ENCODE results near the gene SDF4. TPM values are rescaled to one million over a fixed set of nuclear protein-coding genes. Genes with fewer than 3 reads are reported as not detected.

Gene SDF4
- total RNA-seq, 2 donors from 2014 or later, result 120 to 128 TPM

DNA sequence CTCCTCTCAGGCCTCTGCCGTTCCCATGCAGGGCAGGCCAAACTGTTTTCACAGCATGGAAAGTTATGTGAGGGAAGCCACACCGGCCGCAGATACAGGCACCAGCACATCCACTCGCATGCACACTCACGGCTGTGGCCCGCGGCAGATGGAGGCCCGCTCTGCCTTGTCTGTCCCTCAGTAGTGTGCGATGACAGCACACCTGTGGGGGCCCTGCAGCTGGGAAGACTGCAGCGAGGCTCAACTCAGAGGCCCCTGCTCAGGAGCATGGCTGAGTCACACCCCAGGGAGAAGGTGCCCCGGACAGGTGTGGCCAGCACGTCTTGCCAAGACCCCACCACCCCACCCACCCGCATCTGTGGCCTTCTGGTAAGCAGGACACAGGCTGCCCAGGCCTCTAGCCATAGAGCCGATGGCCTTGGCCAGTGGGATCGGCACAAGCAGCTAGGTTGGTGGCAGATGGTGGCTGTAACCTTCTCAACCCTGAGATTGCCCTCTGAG lies 43.2 kb upstream of the SDF4 start:
- H3K27ac ChIP-seq, result peak overlapping the region in 1 of 2 donors; percentile 89
- H3K4me1 ChIP-seq, result peaks cover 0 to 41% of the 10 kb centered on the region in 2 donors
- no peak for DNase-seq (ENCODE audit: low spot score)
- TF ChIP-seq, protein P1, sequence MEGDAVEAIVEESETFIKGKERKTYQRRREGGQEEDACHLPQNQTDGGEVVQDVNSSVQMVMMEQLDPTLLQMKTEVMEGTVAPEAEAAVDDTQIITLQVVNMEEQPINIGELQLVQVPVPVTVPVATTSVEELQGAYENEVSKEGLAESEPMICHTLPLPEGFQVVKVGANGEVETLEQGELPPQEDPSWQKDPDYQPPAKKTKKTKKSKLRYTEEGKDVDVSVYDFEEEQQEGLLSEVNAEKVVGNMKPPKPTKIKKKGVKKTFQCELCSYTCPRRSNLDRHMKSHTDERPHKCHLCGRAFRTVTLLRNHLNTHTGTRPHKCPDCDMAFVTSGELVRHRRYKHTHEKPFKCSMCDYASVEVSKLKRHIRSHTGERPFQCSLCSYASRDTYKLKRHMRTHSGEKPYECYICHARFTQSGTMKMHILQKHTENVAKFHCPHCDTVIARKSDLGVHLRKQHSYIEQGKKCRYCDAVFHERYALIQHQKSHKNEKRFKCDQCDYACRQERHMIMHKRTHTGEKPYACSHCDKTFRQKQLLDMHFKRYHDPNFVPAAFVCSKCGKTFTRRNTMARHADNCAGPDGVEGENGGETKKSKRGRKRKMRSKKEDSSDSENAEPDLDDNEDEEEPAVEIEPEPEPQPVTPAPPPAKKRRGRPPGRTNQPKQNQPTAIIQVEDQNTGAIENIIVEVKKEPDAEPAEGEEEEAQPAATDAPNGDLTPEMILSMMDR (IDR thresholded peaks at IDR 0.05), result no peak
- no peaks in the 10 kb centered on the region for H3K9me3 ChIP-seq
- H3K4me3 ChIP-seq, result peak overlapping the region in 1 of 2 donors; percentile 95
- H3K27me3 ChIP-seq, result no peaks in the 10 kb centered on the region
- H3K36me3 ChIP-seq, result no peaks in the 10 kb centered on the region

- H3K9me3 ChIP-seq, result no peaks in the 10 kb centered on the region
- DNase-seq (ENCODE audit: low spot score), result no peak
- H3K27ac ChIP-seq, result peak overlapping the region; percentile 84 to 89
- no peaks in the 10 kb centered on the region for H3K36me3 ChIP-seq
- H3K4me3 ChIP-seq, result peak overlapping the region; percentile 95 to 96
- TF ChIP-seq, protein P1 (IDR thresholded peaks at IDR 0.05), result no peak
- H3K4me1 ChIP-seq, result peaks cover 0 to 47% of the 10 kb centered on the region in 2 donors
- no peaks in the 10 kb centered on the region for H3K27me3 ChIP-seq
These were observed 42.6 kb upstream of the SDF4 start for GRCh38 chr1:1274299-1274930.

DNA sequence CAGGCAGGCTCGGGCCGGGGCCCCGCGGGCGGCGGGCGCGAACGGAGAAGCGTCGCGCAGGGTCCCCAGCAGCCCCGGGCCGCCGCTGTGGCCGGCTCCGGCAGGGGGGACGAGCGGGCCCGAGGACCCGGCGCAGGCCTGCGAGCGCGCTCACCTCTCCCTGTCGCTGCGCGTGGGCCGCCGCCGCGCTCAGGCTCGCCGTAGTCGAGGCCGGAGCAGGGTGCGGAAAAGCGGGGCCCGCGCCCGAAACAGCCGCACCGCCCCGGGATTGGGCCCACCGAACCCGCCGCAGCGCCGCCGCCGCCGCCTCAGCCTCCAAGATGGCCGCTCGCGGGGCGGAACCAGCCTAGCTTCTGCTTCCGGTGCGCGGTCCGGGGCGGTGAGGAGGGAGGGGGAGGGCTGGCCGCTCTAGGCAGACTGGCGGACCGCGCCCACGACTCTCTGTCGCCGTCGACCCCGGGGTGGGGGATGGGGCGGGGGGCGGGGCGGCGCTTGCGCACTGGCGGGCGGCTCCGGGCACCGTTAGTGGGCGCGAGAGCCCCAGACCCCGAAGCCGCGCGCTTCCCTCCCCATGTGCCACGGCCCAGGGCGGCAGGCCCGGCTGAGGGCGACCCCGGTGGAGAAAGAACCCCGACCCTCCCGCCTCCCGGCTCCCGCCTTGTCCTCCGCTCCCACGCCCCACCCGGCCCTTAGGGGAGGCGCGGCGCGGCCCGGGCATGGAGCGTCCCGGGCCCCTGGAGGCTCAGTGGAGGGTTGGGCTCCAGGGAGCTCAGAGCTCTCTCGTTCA lies 41.9 kb upstream of the SDF4 start, which contains the start of gene UBE2J2:
Gene UBE2J2 (minus strand): TSS at position 343 of the 787 bp plus-strand sequence. CDS start 5,862 bp downstream, outside the sequence.
- peak within 1 kb of the TSS; percentile 84 to 89 for H3K27ac ChIP-seq
- peak; percentile 90 for DNase-seq (ENCODE audit: low spot score)
- H3K9me3 ChIP-seq, result no peaks in the 10 kb centered on the region
- H3K27me3 ChIP-seq, result no peaks in the 10 kb centered on the region
- H3K36me3 ChIP-seq, result no peaks in the 10 kb centered on the region
- peaks cover 0 to 49% of the 10 kb centered on the region in 2 donors for H3K4me1 ChIP-seq
- peak within 1 kb of the TSS; percentile 95 to 96 for H3K4me3 ChIP-seq
- TF ChIP-seq, protein P1 (IDR thresholded peaks at IDR 0.05), result peak in 1 of 2 donors; percentile 33

DNA sequence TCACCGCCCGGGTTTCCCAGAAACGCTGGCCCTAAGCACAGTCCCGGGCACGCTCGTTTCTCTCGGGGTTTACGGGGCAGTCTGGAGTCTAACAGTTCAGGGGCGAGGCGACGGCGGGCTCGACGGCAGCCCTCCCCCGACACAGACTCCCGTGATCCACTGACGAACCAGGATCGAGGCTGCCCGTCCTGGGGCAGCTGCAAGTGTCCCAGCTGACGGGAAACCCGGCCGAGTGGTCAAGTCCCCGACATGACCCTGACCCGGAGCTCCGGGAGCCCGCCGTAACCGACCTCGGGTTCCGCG lies 41.4 kb upstream of the SDF4 start:
- H3K4me3 ChIP-seq, result peak overlapping the region; percentile 95 to 96
- no peak for DNase-seq (ENCODE audit: low spot score)
- H3K9me3 ChIP-seq, result no peaks in the 10 kb centered on the region
- peaks cover under 1% of the 10 kb centered on the region for H3K36me3 ChIP-seq
- no peaks in the 10 kb centered on the region for H3K27me3 ChIP-seq
- TF ChIP-seq, protein P1 (IDR thresholded peaks at IDR 0.05), result no peak
- H3K27ac ChIP-seq, result peak overlapping the region; percentile 84 to 89
- peaks cover 0 to 49% of the 10 kb centered on the region in 2 donors for H3K4me1 ChIP-seq

DNA sequence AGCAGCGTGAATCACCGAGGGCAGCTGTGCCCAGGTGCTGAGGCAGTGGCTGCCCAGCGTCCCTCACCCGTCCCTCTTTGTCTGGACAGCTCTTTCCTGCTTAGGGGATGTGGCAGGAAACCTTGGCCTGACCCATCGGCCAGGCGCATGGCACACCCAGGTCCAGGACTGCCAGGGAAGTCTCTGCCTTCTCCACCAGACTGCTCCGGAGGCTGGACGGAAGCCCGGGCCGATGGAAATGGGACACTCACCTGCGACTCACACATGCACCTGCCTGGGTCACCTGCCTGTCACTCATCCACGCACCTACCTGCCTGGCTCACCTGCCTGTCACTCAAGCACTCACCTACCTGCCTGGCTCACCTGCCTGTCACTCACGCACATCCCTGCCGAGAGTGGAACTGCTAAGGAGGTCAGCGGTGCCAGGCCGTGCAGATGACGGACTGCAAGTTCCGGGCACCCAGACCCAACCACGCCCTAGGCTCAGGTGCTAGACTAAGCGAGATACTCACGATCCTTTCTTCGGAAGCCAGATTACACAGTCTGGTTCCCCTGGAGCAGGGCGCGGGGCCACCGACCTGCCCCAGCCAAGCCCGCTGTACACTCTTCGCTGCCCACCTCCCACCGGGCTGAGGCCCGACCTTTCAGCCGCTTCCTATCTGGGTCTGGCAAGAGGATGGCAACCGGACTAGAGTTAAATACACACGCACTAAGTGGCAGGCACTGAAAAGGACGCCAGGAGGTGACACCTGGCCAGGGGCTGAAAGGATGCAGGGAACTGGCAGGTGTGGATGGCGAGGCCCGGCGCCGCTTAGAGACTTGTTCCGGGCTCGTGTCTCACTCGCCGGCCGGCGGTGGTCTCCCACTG lies 40.8 kb upstream of the SDF4 start:
- H3K4me1 ChIP-seq, result peaks cover 0 to 49% of the 10 kb centered on the region in 2 donors

More for the DNA sequence above, 40.8 kb upstream of the SDF4 start:
- Histone ChIP-seq H3K27me3 (no peaks in the 10 kb centered on the region), H3K9me3 (no peaks in the 10 kb centered on the region), H3K4me3 (peak overlapping the region; percentile 95 to 96), H3K36me3 (peaks cover 6% of the 10 kb centered on the region), H3K27ac (peak overlapping the region; percentile 84 to 89)
- TF ChIP-seq, protein P1 (IDR thresholded peaks at IDR 0.05), result no peak
- DNase-seq (ENCODE audit: low spot score), result no peak
